Coronary artery (tissue), 2 donors: Measurements from ENCODE around the gene DHX57.
"Not testable (repeated sequence)": the region's sequence is repeated elsewhere in the genome, so short reads cannot be mapped to it uniquely, and the experiment has no call there.

Source experiments
- DNase-seq: peaks from one replicate; pipeline ENCODE4 v3.0.0-alpha.2; 2017; ENCODE audit warnings: low spot score
- H3K27ac ChIP-seq, 2 donors: fragments of 200-600 bp; sonication (generic); one replicate each; pipeline ENCODE4 v1.5.1; 2016 to 2019
- H3K4me3 ChIP-seq: fragments of 200-600 bp; sonication (generic); 2 replicates; pipeline ENCODE4 v1.5.1; 2016; ENCODE audit warnings: mild to moderate bottlenecking, moderate library complexity
- CTCF ChIP-seq: fragments of 200-600 bp; sonication (generic); IDR thresholded peaks from one replicate; pipeline ENCODE4 v1.5.1; 2019; ENCODE audit warnings: antibody characterized with exemption

The DHX57 gene

GRCh38 chr2:38806015-38806732 lies 69.6 kb downstream of the DHX57 start:
- Histone ChIP-seq H3K27ac (no peak overlapping the region), H3K4me3 (no peak overlapping the region)
- no peak for TF ChIP-seq CTCF
- no peak for DNase-seq

GRCh38 chr2:38797953-38798352 lies 77.8 kb downstream of the DHX57 start:
- no peak for TF ChIP-seq CTCF
- Histone ChIP-seq H3K27ac (no peak overlapping the region), H3K4me3 (no peak overlapping the region)
- no peak for DNase-seq

GRCh38 chr2:38797250-38797676 lies 78.5 kb downstream of the DHX57 start:
- no peak overlapping the region for H3K4me3 ChIP-seq
- no peak for TF ChIP-seq CTCF
- H3K27ac ChIP-seq: no peak overlapping the region
- DNase-seq: no peak

GRCh38 chr2:38795016-38795415 lies 80.7 kb downstream of the DHX57 start:
- not testable (repeated sequence) for H3K4me3 ChIP-seq, DNase-seq, H3K27ac ChIP-seq

- H3K4me3 ChIP-seq: no peak overlapping the region
- TF ChIP-seq CTCF: no peak
- no peak overlapping the region for H3K27ac ChIP-seq
- no peak for DNase-seq
Observed at GRCh38 chr2:38794235-38794946, 81.3 kb downstream of the DHX57 start.

- no peak for TF ChIP-seq CTCF
- DNase-seq: no peak
- no peak overlapping the region for H3K4me3 ChIP-seq
- H3K27ac ChIP-seq: no peak overlapping the region
Observed at GRCh38 chr2:38793511-38793910, 82.2 kb downstream of the DHX57 start.

- DNase-seq: no peak
- no peak for TF ChIP-seq CTCF
- Histone ChIP-seq H3K4me3 (no peak overlapping the region), H3K27ac (no peak overlapping the region)
Observed at GRCh38 chr2:38792751-38793150, 83.0 kb downstream of the DHX57 start.

GRCh38 chr2:38792321-38792720 lies 83.4 kb downstream of the DHX57 start:
- H3K4me3 ChIP-seq, DNase-seq, H3K27ac ChIP-seq: not testable (repeated sequence)
